HL-60 (cell line): Measurements from ENCODE around the gene ZNF213.

Experiments
- DNase-seq, 2 experiments: peaks; one replicate each; pipeline ENCODE4 v3.0.0-alpha.2; 2010 to 2020; ENCODE audit warnings: low read depth in 1 of 2, low spot score in 1 of 2
- H3K27ac ChIP-seq: fragments of 250-450 bp; sonication (Bioruptor Pico); replicated peaks from 2 replicates; pipeline ENCODE4 v1.5.1; 2020; ENCODE audit warnings: mild to moderate bottlenecking, moderate library complexity
- H3K27me3 ChIP-seq: fragments of 250-450 bp; sonication (Bioruptor Pico); 2 replicates; pipeline ENCODE4 v1.5.1; 2021; ENCODE audit warnings: mild to moderate bottlenecking, moderate library complexity; ENCODE audit not compliant: insufficient read depth, poor library complexity, severe bottlenecking
- H3K4me3 ChIP-seq: replicated peaks from 2 replicates; pipeline ENCODE4 v1.5.1; 2011; ENCODE audit warnings: mild to moderate bottlenecking, control low read depth, low read length; ENCODE audit not compliant: insufficient read depth
- GABPA ChIP-seq: IDR thresholded peaks from 2 replicates; pipeline ENCODE4 v1.6.1; 2012; ENCODE audit warnings: low read depth
- POLR2AphosphoS5 ChIP-seq: IDR thresholded peaks from 2 replicates; pipeline ENCODE4 v1.6.1; 2012; ENCODE audit warnings: low read depth
- SPI1 ChIP-seq: IDR thresholded peaks from 2 replicates; pipeline ENCODE4 v1.6.1; 2012; ENCODE audit warnings: low read depth, mild to moderate bottlenecking, borderline replicate concordance
- TF ChIP-seq, protein P1 (sequence below): IDR thresholded peaks from one replicate; pipeline ENCODE4 v1.5.1; 2011; ENCODE audit warnings: low read length, control low read depth, inconsistent platforms; ENCODE audit not compliant: insufficient read depth
- TF ChIP-seq, protein P2 (sequence below): IDR thresholded peaks from 2 replicates; pipeline ENCODE4 v1.6.1; 2012; ENCODE audit warnings: low read depth; ENCODE audit not compliant: insufficient replicate concordance

The ZNF213 gene

GRCh38 chr16:3189869-3190268, 55.0 kb downstream of the ZNF213 start:
- H3K27ac ChIP-seq: no peak overlapping the region
- TF ChIP-seq, protein P1, sequence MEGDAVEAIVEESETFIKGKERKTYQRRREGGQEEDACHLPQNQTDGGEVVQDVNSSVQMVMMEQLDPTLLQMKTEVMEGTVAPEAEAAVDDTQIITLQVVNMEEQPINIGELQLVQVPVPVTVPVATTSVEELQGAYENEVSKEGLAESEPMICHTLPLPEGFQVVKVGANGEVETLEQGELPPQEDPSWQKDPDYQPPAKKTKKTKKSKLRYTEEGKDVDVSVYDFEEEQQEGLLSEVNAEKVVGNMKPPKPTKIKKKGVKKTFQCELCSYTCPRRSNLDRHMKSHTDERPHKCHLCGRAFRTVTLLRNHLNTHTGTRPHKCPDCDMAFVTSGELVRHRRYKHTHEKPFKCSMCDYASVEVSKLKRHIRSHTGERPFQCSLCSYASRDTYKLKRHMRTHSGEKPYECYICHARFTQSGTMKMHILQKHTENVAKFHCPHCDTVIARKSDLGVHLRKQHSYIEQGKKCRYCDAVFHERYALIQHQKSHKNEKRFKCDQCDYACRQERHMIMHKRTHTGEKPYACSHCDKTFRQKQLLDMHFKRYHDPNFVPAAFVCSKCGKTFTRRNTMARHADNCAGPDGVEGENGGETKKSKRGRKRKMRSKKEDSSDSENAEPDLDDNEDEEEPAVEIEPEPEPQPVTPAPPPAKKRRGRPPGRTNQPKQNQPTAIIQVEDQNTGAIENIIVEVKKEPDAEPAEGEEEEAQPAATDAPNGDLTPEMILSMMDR: no peak
- no peak for DNase-seq
- H3K27me3 ChIP-seq: peaks cover 35% of the 10 kb centered on the region
- H3K4me3 ChIP-seq: no peak overlapping the region

DNA sequence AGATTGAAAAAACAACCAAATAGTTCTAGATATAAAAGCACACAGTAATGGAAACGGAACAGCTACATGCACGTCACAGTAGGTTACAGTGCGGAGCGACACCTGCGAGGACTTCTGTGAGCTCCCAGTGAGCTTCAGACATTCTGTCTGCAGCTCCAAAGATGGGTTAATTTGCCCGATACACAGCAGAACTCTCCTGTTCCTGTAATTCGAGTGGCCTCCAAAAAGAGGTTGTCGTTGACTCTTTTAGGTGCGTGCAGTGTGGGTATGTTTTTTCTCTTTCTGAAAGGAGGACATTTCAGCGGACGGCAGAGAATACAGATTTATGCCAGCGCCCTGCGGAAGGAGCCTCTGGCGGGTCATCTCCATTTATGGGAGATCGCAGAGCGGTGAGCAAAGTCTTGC, 56.1 kb downstream of the ZNF213 start:
- Histone ChIP-seq H3K27ac (no peak overlapping the region), H3K27me3 (peaks cover 37% of the 10 kb centered on the region), H3K4me3 (no peak overlapping the region)
- no peak for TF ChIP-seq SPI1
- TF ChIP-seq, protein P2, sequence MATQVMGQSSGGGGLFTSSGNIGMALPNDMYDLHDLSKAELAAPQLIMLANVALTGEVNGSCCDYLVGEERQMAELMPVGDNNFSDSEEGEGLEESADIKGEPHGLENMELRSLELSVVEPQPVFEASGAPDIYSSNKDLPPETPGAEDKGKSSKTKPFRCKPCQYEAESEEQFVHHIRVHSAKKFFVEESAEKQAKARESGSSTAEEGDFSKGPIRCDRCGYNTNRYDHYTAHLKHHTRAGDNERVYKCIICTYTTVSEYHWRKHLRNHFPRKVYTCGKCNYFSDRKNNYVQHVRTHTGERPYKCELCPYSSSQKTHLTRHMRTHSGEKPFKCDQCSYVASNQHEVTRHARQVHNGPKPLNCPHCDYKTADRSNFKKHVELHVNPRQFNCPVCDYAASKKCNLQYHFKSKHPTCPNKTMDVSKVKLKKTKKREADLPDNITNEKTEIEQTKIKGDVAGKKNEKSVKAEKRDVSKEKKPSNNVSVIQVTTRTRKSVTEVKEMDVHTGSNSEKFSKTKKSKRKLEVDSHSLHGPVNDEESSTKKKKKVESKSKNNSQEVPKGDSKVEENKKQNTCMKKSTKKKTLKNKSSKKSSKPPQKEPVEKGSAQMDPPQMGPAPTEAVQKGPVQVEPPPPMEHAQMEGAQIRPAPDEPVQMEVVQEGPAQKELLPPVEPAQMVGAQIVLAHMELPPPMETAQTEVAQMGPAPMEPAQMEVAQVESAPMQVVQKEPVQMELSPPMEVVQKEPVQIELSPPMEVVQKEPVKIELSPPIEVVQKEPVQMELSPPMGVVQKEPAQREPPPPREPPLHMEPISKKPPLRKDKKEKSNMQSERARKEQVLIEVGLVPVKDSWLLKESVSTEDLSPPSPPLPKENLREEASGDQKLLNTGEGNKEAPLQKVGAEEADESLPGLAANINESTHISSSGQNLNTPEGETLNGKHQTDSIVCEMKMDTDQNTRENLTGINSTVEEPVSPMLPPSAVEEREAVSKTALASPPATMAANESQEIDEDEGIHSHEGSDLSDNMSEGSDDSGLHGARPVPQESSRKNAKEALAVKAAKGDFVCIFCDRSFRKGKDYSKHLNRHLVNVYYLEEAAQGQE: no peak
- TF ChIP-seq GABPA: no peak
- TF ChIP-seq POLR2AphosphoS5: no peak
- TF ChIP-seq, protein P1: no peak
- no peak for DNase-seq
